Measurements from ENCODE around the gene PGAM5.

Gene PGAM5

GRCh38 chr12:132723015-132723763, 12.5 kb downstream of the PGAM5 start:
- DNase-seq, result no peak

GRCh38 chr12:132723764-132724140, 13.1 kb downstream of the PGAM5 start:
- DNase-seq, result no peak

GRCh38 chr12:132724506-132725241, 14.0 kb downstream of the PGAM5 start:
- no peak for DNase-seq

- DNase-seq, result no peak
These were observed 15.7 kb downstream of the PGAM5 start for GRCh38 chr12:132726386-132726785.

- no peak for DNase-seq
These were observed 16.6 kb downstream of the PGAM5 start for GRCh38 chr12:132727091-132727794.

- no peak for DNase-seq
These were observed 17.9 kb downstream of the PGAM5 start for GRCh38 chr12:132728502-132728901.

- no peak for DNase-seq
These were observed 19.1 kb downstream of the PGAM5 start for GRCh38 chr12:132729541-132730320.

GRCh38 chr12:132730353-132730752, 19.7 kb downstream of the PGAM5 start:
- no peak for DNase-seq

GRCh38 chr12:132731574-132731973, 20.9 kb downstream of the PGAM5 start:
- DNase-seq, result no peak

- DNase-seq, result no peak
These were observed 23.6 kb downstream of the PGAM5 start for GRCh38 chr12:132734206-132734605.

- no peak for DNase-seq
These were observed 24.9 kb downstream of the PGAM5 start for GRCh38 chr12:132735496-132735895.

GRCh38 chr12:132736378-132736777, 25.7 kb downstream of the PGAM5 start:
- DNase-seq, result no peak

- no peak for DNase-seq
These were observed 26.3 kb downstream of the PGAM5 start for GRCh38 chr12:132736913-132737312.

GRCh38 chr12:132739600-132740312, 29.1 kb downstream of the PGAM5 start:
- DNase-seq, result no peak

- DNase-seq, result no peak
These were observed 29.6 kb downstream of the PGAM5 start for GRCh38 chr12:132740313-132740646.

- no peak for DNase-seq
These were observed 30.0 kb downstream of the PGAM5 start for GRCh38 chr12:132740652-132741051.

GRCh38 chr12:132741620-132742019, 31.0 kb downstream of the PGAM5 start:
- no peak for DNase-seq

- DNase-seq, result no peak
These were observed 33.2 kb downstream of the PGAM5 start for GRCh38 chr12:132743831-132744230.

- DNase-seq, result no peak
These were observed 36.0 kb downstream of the PGAM5 start for GRCh38 chr12:132746613-132747012.

- no peak for DNase-seq
These were observed 36.8 kb downstream of the PGAM5 start for GRCh38 chr12:132747395-132747794.

- no peak for DNase-seq
These were observed 37.3 kb downstream of the PGAM5 start for GRCh38 chr12:132747896-132748295.

GRCh38 chr12:132748319-132748718, 37.7 kb downstream of the PGAM5 start:
- no peak for DNase-seq

All from activated CD4-positive, alpha-beta T cell treated with anti-CD3 and anti-CD28 coated beads, Interleukin-2, amount 50 U/mL, for 16 hours (primary cell).